Ascending aorta (tissue), 2 donors: ENCODE results near the gene GARIN5B. TPM values are rescaled to one million over a fixed set of nuclear protein-coding genes. Genes with fewer than 3 reads are reported as not detected.
"Not testable (repeated sequence)": the region's sequence is repeated elsewhere in the genome, so short reads cannot be mapped to it uniquely, and the experiment has no call there.

Experiments
- DNase-seq, 2 donors: peaks; one replicate each; pipeline ENCODE4 v3.0.0-alpha.2; 2019; ENCODE audit warnings: low spot score in 2 of 2
- H3K27ac ChIP-seq, 2 donors: fragments of 200-600 bp; sonication (generic); one replicate each; pipeline ENCODE4 v1.5.1; 2016 to 2017; ENCODE audit warnings: mild to moderate bottlenecking in 1 of 2
- H3K27me3 ChIP-seq: fragments of 200-600 bp; sonication (generic); one replicate; pipeline ENCODE4 v1.5.1; 2017
- H3K36me3 ChIP-seq, 2 donors: fragments of 200-600 bp; sonication (generic); one replicate each; pipeline ENCODE4 v1.5.1; 2016
- H3K4me1 ChIP-seq, 2 donors: fragments of 200-600 bp; sonication (generic); one replicate each; pipeline ENCODE4 v1.5.1; 2016 to 2017; ENCODE audit warnings: mild to moderate bottlenecking in 1 of 2
- H3K4me3 ChIP-seq, 2 donors: fragments of 200-600 bp; sonication (generic); one replicate each; pipeline ENCODE4 v1.5.1; 2016 to 2017; ENCODE audit warnings: mild to moderate bottlenecking in 1 of 2
- H3K9me3 ChIP-seq, 2 donors: fragments of 200-600 bp; sonication (generic); one replicate each; pipeline ENCODE4 v1.5.1; 2016
- CTCF ChIP-seq, 3 experiments: fragments of 200-600 bp in 2 of 3; fragments of 450-650 bp in 1 of 3; sonication (generic) in 2 of 3; IDR thresholded peaks; one replicate each; pipeline ENCODE4 v1.5.1; 2016 to 2019; ENCODE audit warnings: antibody characterized with exemption in 3 of 3, mild to moderate bottlenecking in 1 of 3, moderate library complexity in 1 of 3
- intact Hi-C: fragments of 100-400 bp; cut with DNase I; formaldehyde crosslinking; loops from one replicate; pipeline ENCODE4 v1.15.1; 2023
- total RNA-seq: library from RNA; depleted of rRNA; stranded (reverse); fragments of >200 nt; gene quantifications from one replicate; pipeline ENCODE4 v1.1.0, GENCODE V29; 2016

GARIN5B gene
- total RNA-seq, 1 donor from 2014 or later, result not detected

GRCh38 chr19:55406826-55407549 is 43.9 kb upstream of the GARIN5B start:
- peak in 1 of 2 donors; percentile 71 for DNase-seq
- H3K27me3 ChIP-seq, result no peaks in the 10 kb centered on the region
- TF ChIP-seq CTCF (IDR thresholded peaks at IDR 0.05), result no peak
- intact Hi-C loops, result loop anchor here (1.0 to 10.0 kb wide), 6 partner anchors 21 to 1540 kb away; partner anchors contain the start of genes LENG9, MYADM, PPP1R12C and ZSCAN5A
- no peaks in the 10 kb centered on the region for H3K9me3 ChIP-seq
- peaks cover 16 to 27% of the 10 kb centered on the region in 2 donors for H3K36me3 ChIP-seq
- peak overlapping the region; percentile 86 to 92 for H3K4me3 ChIP-seq
- peak overlapping the region; percentile 96 to 99 for H3K27ac ChIP-seq
- H3K4me1 ChIP-seq, result peaks cover 11 to 13% of the 10 kb centered on the region in 2 donors

GRCh38 chr19:55406091-55406825 is 43.2 kb upstream of the GARIN5B start:
- intact Hi-C loops, result loop anchor here (5.0 to 10.0 kb wide), 5 partner anchors 96 to 1539 kb away; partner anchors contain the start of genes LENG9, MYADM, PPP1R12C and ZSCAN5A
- Histone ChIP-seq H3K9me3 (no peaks in the 10 kb centered on the region), H3K27me3 (no peaks in the 10 kb centered on the region), H3K27ac (no peak overlapping the region), H3K36me3 (peaks cover 19 to 33% of the 10 kb centered on the region in 2 donors), H3K4me3 (peak overlapping the region; percentile 86 to 92), H3K4me1 (peaks cover 11 to 13% of the 10 kb centered on the region in 2 donors)
- no peak for TF ChIP-seq CTCF (IDR thresholded peaks at IDR 0.05)
- DNase-seq, result no peak

GRCh38 chr19:55405638-55406037 is 42.6 kb upstream of the GARIN5B start:
- H3K4me1 ChIP-seq, result peaks cover 11 to 13% of the 10 kb centered on the region in 2 donors
- TF ChIP-seq CTCF (IDR thresholded peaks at IDR 0.05), result no peak
- peaks cover 19 to 39% of the 10 kb centered on the region in 2 donors for H3K36me3 ChIP-seq
- H3K4me3 ChIP-seq, result peak overlapping the region in 1 of 2 donors; percentile 86
- no peaks in the 10 kb centered on the region for H3K27me3 ChIP-seq
- intact Hi-C loops, result loop anchor here (5.0 to 10.0 kb wide), 5 partner anchors 97 to 1538 kb away; partner anchors contain the start of genes LENG9, MYADM, PPP1R12C and ZSCAN5A
- no peak for DNase-seq
- H3K9me3 ChIP-seq, result no peaks in the 10 kb centered on the region
- H3K27ac ChIP-seq, result no peak overlapping the region

GRCh38 chr19:55402509-55402908 is 39.4 kb upstream of the GARIN5B start:
- H3K36me3 ChIP-seq, result peaks cover 19 to 42% of the 10 kb centered on the region in 2 donors
- intact Hi-C loops, result loop anchor here (10.0 kb wide), 1 partner anchor 912 kb away; the partner anchor contains the start of gene ZSCAN5A

GRCh38 chr19:55401390-55401789 is 38.3 kb upstream of the GARIN5B start:
- H3K27ac ChIP-seq, H3K4me1 ChIP-seq, H3K4me3 ChIP-seq, DNase-seq, H3K9me3 ChIP-seq, H3K27me3 ChIP-seq: not testable (repeated sequence)
- peaks cover 19 to 42% of the 10 kb centered on the region in 2 donors for H3K36me3 ChIP-seq
- intact Hi-C loops, result loop anchor here (10.0 kb wide), 1 partner anchor 913 kb away; the partner anchor contains the start of gene ZSCAN5A

More at GRCh38 chr19:55402509-55402908, 39.4 kb upstream of the GARIN5B start:
- H3K4me3 ChIP-seq, result no peak overlapping the region
- DNase-seq, result no peak
- TF ChIP-seq CTCF (IDR thresholded peaks at IDR 0.05), result no peak
- peaks cover 7 to 13% of the 10 kb centered on the region in 2 donors for H3K4me1 ChIP-seq
- no peak overlapping the region for H3K27ac ChIP-seq
- no peaks in the 10 kb centered on the region for H3K9me3 ChIP-seq
- no peaks in the 10 kb centered on the region for H3K27me3 ChIP-seq
